Keratinocyte (primary cell): ENCODE data around the gene KCNMA1.

ENCODE experiments used
- EZH2 ChIP-seq: IDR thresholded peaks from one replicate; pipeline ENCODE4 v1.6.1; 2012; ENCODE audit warnings: inconsistent platforms, mild to moderate bottlenecking, low read length, moderate library complexity
- TF ChIP-seq, protein P1 (sequence below), 3 experiments: IDR thresholded peaks in 1 of 3; conservative IDR thresholded peaks in 1 of 3; optimal IDR thresholded peaks in 1 of 3; 2 replicates in 2 of 3; 3 replicates in 1 of 3; pipeline versions ENCODE3 to v1.5.1; 2011; ENCODE audit warnings: low read length in 3 of 3, mild to moderate bottlenecking in 3 of 3, moderate library complexity in 2 of 3, control low read depth in 1 of 3, inconsistent platforms in 1 of 3; ENCODE audit not compliant: insufficient read depth in 2 of 3; ENCODE audit errors: extremely low read depth in 1 of 3

DNA sequence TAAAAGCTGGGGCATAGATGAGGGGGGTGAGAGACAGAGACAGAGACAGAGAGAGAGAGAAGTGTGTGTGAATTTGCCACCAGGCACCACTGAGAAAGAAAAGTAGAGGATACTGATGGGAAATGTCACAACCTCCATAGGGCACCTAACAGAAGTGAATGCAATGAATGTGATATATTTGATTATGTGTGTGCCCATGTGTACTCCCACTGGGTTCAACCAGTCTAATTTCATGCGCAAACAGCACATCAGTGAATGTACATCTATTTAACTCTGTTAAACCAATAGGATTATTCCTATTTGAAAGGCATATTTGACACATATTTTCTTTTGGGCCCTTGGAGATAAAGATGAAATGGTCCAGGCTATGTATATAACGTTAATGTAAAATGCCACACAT is 241.3 kb downstream of the KCNMA1 start:
- TF ChIP-seq, protein P1, sequence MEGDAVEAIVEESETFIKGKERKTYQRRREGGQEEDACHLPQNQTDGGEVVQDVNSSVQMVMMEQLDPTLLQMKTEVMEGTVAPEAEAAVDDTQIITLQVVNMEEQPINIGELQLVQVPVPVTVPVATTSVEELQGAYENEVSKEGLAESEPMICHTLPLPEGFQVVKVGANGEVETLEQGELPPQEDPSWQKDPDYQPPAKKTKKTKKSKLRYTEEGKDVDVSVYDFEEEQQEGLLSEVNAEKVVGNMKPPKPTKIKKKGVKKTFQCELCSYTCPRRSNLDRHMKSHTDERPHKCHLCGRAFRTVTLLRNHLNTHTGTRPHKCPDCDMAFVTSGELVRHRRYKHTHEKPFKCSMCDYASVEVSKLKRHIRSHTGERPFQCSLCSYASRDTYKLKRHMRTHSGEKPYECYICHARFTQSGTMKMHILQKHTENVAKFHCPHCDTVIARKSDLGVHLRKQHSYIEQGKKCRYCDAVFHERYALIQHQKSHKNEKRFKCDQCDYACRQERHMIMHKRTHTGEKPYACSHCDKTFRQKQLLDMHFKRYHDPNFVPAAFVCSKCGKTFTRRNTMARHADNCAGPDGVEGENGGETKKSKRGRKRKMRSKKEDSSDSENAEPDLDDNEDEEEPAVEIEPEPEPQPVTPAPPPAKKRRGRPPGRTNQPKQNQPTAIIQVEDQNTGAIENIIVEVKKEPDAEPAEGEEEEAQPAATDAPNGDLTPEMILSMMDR (optimal IDR thresholded peaks at IDR 0.05 in 1 of 3, IDR thresholded peaks at IDR 0.05 in 1 of 3, conservative IDR thresholded peaks at IDR 0.05 in 1 of 3; ENCODE audit: extremely low read depth in 1 of 3, insufficient read depth in 2 of 3, low read length in 3 of 3) = no peak
- TF ChIP-seq EZH2 = no peak
